GM18951 (cell line): Measurements from ENCODE around the gene CYP2U1.
"Not testable (repeated sequence)": the region's sequence is repeated elsewhere in the genome, so short reads cannot be mapped to it uniquely, and the experiment has no call there.

ENCODE experiments used
- POLR2A ChIP-seq: IDR thresholded peaks from 4 replicates; pipeline ENCODE4 v1.6.1; 2011; ENCODE audit warnings: mild to moderate bottlenecking; ENCODE audit not compliant: insufficient read length, insufficient read depth; ENCODE audit errors: extremely low read depth
- in situ Hi-C: fragments of 300-500 bp; cut with MboI; formaldehyde crosslinking; loops from one replicate; pipeline ENCODE4 v1.12.0; 2022; ENCODE audit warnings: low sequenced_read_pairs, mixed read lengths, inconsistent platforms; ENCODE audit not compliant: unreplicated experiment

Gene CYP2U1

DNA sequence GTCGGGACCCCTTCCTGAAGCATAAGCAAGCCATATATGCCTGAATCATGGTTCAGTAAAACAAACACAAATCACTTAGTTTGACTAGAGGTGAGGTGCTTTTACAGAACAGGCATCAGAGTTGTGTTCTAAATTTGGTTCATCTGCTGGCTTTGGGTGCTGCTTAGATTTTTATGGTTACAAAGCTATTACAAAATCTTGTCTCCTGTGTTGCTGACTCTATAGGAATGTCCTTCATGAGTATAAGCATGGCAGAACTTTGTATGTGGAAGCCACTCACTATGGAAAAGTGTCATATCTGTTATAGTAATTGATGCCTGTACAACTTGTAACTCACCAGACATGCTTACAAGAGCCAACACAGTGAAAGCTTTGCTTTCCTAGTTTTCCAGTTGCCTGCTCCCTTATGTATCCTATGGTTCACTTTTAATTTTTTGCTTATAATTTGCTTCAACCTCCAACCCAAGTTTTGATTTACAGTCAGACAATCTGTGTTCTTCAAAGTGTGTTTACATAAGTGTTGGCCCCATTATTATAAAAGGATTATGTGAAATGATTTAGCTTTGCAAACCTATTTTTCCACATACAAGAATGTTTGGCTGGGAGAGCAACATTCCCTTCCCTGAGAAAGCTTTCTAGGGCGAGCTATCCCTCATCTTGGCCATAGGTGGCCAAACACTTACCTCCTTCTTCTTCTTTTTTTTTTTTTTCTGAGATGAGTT is 30.0 kb upstream of the CYP2U1 start:
- TF ChIP-seq POLR2A = no peak
- in situ Hi-C loops = no loop called here

DNA sequence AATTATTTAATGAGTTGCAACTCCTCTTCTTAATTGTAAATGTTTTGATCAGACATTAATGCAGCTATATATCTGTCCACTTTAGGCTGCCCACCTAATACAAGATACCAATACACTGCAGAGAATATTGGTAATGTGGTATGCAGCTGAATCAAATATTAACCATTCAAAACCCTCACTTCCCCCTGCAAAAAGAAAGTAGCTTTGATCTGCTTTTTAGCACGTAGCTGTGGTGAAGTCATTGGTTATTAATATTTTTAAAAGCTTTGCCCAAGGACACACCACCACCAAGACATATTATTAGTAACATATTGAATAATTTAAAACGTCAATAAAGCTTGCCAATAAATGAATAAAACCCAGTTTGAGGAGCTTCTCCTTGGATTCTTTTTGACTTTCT is 28.6 kb upstream of the CYP2U1 start:
- TF ChIP-seq POLR2A = no peak
- in situ Hi-C loops = no loop called here

- in situ Hi-C loops = not testable (repeated sequence)
These were observed 26.3 kb upstream of the CYP2U1 start for GRCh38 chr4:107905082-107905481.

DNA sequence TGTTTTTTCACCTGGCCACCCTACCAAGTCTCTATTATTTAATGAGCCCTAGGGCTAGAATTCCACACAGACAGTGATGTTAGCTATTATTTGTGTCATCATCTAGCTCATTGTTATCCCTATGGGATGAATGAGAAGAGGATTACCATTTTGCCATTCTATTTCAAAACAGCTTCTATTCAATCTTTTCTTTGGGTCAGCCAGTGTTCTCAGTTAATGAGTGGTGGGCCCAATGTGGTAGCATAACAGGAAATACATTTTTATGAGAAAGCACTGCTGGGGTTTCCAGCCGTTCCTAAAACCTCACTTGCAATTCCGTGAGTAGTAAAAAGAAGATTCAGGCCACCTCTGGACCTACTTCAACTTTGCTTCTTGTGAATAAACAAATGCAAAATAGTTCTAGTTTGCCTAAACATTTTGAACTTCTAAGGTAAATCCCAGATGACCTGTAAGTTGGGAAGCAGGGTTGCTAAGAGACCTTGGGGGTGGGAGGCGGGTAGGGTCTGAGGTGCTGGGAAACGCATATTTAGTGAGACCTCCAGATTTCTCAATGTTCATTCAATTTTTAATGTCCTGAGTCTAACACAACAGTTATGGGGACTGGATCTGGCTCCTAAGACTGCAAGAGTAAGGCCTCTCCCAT is 24.8 kb upstream of the CYP2U1 start:
- in situ Hi-C loops = no loop called here
- no peak for TF ChIP-seq POLR2A

DNA sequence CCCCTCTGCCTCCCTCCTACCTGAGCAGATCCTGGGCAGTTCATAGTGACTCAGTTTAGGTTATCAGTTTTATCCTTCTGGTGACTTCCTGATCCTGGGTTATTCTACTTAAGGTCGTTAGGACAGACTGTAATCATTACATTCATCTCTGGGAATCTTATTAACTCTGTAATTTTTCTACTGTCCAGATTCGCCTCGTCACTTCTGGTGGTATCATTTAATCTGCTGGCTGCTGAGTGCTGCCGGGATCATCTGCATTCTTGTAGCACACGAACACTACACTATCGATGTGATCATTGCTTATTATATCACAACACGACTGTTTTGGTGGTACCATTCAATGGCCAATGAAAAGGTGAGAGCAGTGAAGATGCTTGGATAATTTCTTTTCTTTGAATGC is 23.0 kb upstream of the CYP2U1 start:
- in situ Hi-C loops = no loop called here
- TF ChIP-seq POLR2A = no peak

DNA sequence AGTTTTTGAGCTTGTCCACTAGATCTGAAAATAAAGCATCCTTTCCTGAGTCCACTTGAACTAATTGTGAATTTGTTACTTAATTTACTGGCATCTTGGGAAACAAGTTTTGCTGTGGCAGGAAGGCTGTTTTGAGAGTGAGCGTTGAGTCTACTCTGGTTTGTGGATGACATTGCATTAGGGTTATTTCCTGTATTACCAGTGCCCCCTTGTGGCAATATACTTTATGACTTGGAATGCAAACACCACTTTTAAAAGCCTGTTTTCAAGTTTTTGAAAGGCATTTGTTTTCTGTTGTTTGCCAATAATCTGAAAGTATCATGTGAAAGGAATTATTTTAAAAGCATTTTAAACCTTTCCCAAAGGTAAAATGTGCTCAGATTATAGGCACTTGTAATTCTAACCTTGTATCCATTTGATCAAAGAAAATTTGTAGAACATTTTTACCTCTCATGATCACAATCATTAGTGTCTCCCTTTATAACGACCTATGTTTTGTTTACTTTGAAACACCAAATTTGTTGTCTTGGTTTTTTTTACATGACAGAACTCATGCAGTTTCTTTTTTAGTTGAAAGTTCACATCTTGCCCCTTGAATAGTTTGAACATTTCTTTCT is 18.0 kb upstream of the CYP2U1 start:
- in situ Hi-C loops = loop anchor here (10.0 kb wide), 1 partner anchor 159 kb away; no protein-coding TSS in a partner anchor
- no peak for TF ChIP-seq POLR2A

DNA sequence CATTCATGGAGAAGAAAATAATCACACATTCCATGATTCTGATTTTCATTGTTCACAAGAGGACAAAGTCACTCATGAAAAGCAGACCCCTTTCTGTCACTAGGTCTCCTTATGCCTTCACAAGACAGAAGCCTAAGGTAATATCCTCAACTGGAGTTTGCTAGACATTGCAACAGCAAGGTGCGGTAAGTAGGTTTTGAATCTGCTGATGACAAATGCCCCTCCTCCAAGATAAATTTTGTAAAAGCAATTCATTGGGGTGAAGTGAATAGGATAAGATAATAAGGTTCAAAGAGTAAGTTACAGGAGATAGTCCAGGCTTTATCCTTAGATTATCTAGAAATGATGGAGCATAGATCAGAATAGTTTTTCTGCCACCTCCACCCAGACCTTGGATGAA is 16.1 kb upstream of the CYP2U1 start:
- TF ChIP-seq POLR2A = no peak
- in situ Hi-C loops = loop anchor here (10.0 kb wide), 1 partner anchor 160 kb away; no protein-coding TSS in a partner anchor

DNA sequence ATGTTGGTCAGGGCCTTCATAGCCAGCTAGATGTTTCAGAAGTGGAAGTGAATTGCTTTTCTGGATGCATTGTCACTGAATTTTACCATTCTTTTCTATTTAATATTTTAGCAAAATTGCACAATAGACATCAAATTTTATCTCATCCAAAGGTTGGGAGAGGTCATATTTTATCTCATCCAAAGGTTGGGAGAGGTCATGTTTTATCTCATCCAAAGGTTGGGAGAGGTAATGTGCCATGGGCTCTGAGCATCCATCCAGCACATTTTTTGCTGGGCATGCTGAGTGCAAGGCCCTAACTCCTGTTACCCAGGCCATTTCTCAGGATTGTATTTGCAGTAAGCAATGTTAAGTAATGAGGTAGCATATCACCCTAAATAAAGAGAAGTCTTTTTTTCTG is 14.7 kb upstream of the CYP2U1 start:
- no peak for TF ChIP-seq POLR2A
- in situ Hi-C loops = loop anchor here (10.0 kb wide), 1 partner anchor 162 kb away; no protein-coding TSS in a partner anchor

GRCh38 chr4:107917500-107917899 is 13.8 kb upstream of the CYP2U1 start:
- no peak for TF ChIP-seq POLR2A
- in situ Hi-C loops = loop anchor here (10.0 kb wide), 1 partner anchor 163 kb away; no protein-coding TSS in a partner anchor

GRCh38 chr4:107922486-107923473 is 8.6 kb upstream of the CYP2U1 start:
- in situ Hi-C loops = no loop called here
- TF ChIP-seq POLR2A = no peak

DNA sequence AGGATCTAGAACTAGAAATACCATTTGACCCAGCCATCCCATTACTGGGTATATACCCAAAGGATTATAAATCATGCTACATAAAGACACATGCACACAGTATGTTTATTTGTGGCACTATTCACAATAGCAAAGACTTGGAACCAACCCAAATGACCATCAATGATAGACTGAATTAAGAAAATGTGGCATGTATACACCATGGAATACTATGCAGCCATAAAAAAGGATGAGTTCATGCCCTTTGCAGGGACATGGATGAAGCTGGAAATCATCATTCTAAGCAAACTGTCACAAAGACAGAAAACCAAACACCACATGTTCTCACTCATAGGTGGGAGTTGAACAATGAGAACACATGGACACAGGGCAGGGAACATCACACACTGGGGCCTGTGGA is 5.6 kb upstream of the CYP2U1 start:
- in situ Hi-C loops = not testable (repeated sequence)

- in situ Hi-C loops = not testable (repeated sequence)
These were observed 4.5 kb upstream of the CYP2U1 start for GRCh38 chr4:107926875-107927274.

GRCh38 chr4:107931775-107932321 is 499 bp downstream of the CYP2U1 start:
- in situ Hi-C loops = no loop called here

More at GRCh38 chr4:107931775-107932321, 499 bp downstream of the CYP2U1 start:
- no peak for TF ChIP-seq POLR2A
